NOMO-1 treated with dmso at 0.1 percent for 144 hours (cell line): Measurements from ENCODE around the gene C10orf105.

ENCODE experiments used
- DNase-seq: peaks from one replicate; lab custom pipeline; 2025; ENCODE audit not compliant: unreplicated experiment; lab: John Stamatoyannopoulos, UW

The C10orf105 gene

GRCh38 chr10:71752391-71753090 is 33.0 kb upstream of the C10orf105 start:
- DNase-seq, result no peak

GRCh38 chr10:71751515-71752224 is 32.1 kb upstream of the C10orf105 start:
- DNase-seq, result no peak

- no peak for DNase-seq
These were observed 31.4 kb upstream of the C10orf105 start for GRCh38 chr10:71750986-71751385.

GRCh38 chr10:71750124-71750841 is 30.7 kb upstream of the C10orf105 start:
- peak; percentile 88 for DNase-seq

GRCh38 chr10:71749396-71749795 is 29.8 kb upstream of the C10orf105 start:
- no peak for DNase-seq

GRCh38 chr10:71748671-71749191 is 29.2 kb upstream of the C10orf105 start:
- DNase-seq, result peak; percentile 99

GRCh38 chr10:71747551-71748523 is 28.3 kb upstream of the C10orf105 start:
- peak; percentile 67 for DNase-seq

GRCh38 chr10:71747039-71747531 is 27.5 kb upstream of the C10orf105 start:
- DNase-seq, result no peak

- DNase-seq, result peak; percentile 87
These were observed 26.9 kb upstream of the C10orf105 start for GRCh38 chr10:71746344-71747037.

- DNase-seq, result no peak
These were observed 26.2 kb upstream of the C10orf105 start for GRCh38 chr10:71745664-71746250.

- DNase-seq, result no peak
These were observed 25.5 kb upstream of the C10orf105 start for GRCh38 chr10:71744897-71745663.

GRCh38 chr10:71743866-71744265 is 24.3 kb upstream of the C10orf105 start:
- DNase-seq, result no peak

- DNase-seq, result no peak
These were observed 23.7 kb upstream of the C10orf105 start for GRCh38 chr10:71743089-71743838.

GRCh38 chr10:71742301-71743088 is 22.9 kb upstream of the C10orf105 start:
- DNase-seq, result no peak

- no peak for DNase-seq
These were observed 22.1 kb upstream of the C10orf105 start for GRCh38 chr10:71741671-71742070.

GRCh38 chr10:71741029-71741428 is 21.5 kb upstream of the C10orf105 start:
- no peak for DNase-seq

GRCh38 chr10:71740069-71740653 is 20.6 kb upstream of the C10orf105 start:
- no peak for DNase-seq
